Lower lobe of right lung (tissue), 2 donors: ENCODE measurements around the gene GPR68. TPM values are rescaled to one million over a fixed set of nuclear protein-coding genes. Genes with fewer than 3 reads are reported as not detected.

Experiments
- ATAC-seq, 2 donors: fragments of 200-7000 bp; cut with Tn5 transposase; one replicate each; pipeline ENCODE4 v1.9.1; 2020 to 2022; ENCODE audit warnings: mild to moderate bottlenecking in 2 of 2, moderate library complexity in 2 of 2
- DNase-seq: peaks from one replicate; pipeline ENCODE4 v3.0.0-alpha.2; 2020
- H3K27ac ChIP-seq: fragments of 200-600 bp; one replicate; pipeline ENCODE4 v1.8.0; 2022
- H3K27me3 ChIP-seq: fragments of 200-600 bp; one replicate; pipeline ENCODE4 v1.8.0; 2022; ENCODE audit warnings: low read depth
- H3K36me3 ChIP-seq: fragments of 200-600 bp; one replicate; pipeline ENCODE4 v1.8.0; 2022; ENCODE audit warnings: mild to moderate bottlenecking
- H3K4me1 ChIP-seq: fragments of 200-600 bp; one replicate; pipeline ENCODE4 v1.8.0; 2022
- H3K4me3 ChIP-seq: fragments of 200-600 bp; one replicate; pipeline ENCODE4 v1.8.0; 2022; ENCODE audit warnings: mild to moderate bottlenecking
- H3K9me3 ChIP-seq: fragments of 200-600 bp; one replicate; pipeline ENCODE4 v1.8.0; 2022
- CTCF ChIP-seq: fragments of 200-600 bp; IDR thresholded peaks from one replicate; pipeline ENCODE4 v1.8.0; 2022; ENCODE audit warnings: antibody characterized with exemption, mild to moderate bottlenecking
- intact Hi-C: fragments of 100-400 bp; cut with DNase I; formaldehyde crosslinking; loops from one replicate; pipeline ENCODE4 v1.11.0; 2022
- total RNA-seq: library from RNA; stranded (reverse); fragmentation: NEBNext Ultra II Directional; extraction: Animal tissue kit (Norgen Biotek cat#: 25700); gene quantifications from one replicate; pipeline ENCODE4 v1.2.1, GENCODE V29; 2021
- donor health status: DM: no; HTN: yes; CAD: no; lungs with severe emphysema.

GPR68 gene
- total RNA-seq, 1 donor from 2014 or later = 3.4 TPM

- Histone ChIP-seq H3K4me3 (peak overlapping the region; percentile 20), H3K36me3 (no peaks in the 10 kb centered on the region), H3K4me1 (peaks cover 41% of the 10 kb centered on the region), H3K27ac (peak overlapping the region; percentile 66), H3K9me3 (no peaks in the 10 kb centered on the region), H3K27me3 (no peaks in the 10 kb centered on the region)
- no peak for DNase-seq
- no peak for TF ChIP-seq CTCF
- intact Hi-C loops = no loop called here
- ATAC-seq = peak; percentile 5 to 23
Measured at GRCh38 chr14:91245029-91245428, 525 bp upstream of the GPR68 start.

- DNase-seq (no peak), ATAC-seq (no peak)
- Histone ChIP-seq H3K9me3 (no peaks in the 10 kb centered on the region), H3K36me3 (no peaks in the 10 kb centered on the region), H3K27ac (peak overlapping the region; percentile 59), H3K4me1 (peaks cover 41% of the 10 kb centered on the region), H3K27me3 (no peaks in the 10 kb centered on the region), H3K4me3 (peak overlapping the region; percentile 27)
- TF ChIP-seq CTCF = no peak
- intact Hi-C loops = no loop called here
Measured at GRCh38 chr14:91243074-91243471, 1.4 kb downstream of the GPR68 start.

GRCh38 chr14:91242635-91243034, 1.9 kb downstream of the GPR68 start:
- peak overlapping the region; percentile 27 for H3K4me3 ChIP-seq
- peak overlapping the region; percentile 59 for H3K27ac ChIP-seq

GRCh38 chr14:91241863-91242262, 2.6 kb downstream of the GPR68 start:
- Histone ChIP-seq H3K36me3 (no peaks in the 10 kb centered on the region), H3K9me3 (no peaks in the 10 kb centered on the region), H3K4me1 (peaks cover 41% of the 10 kb centered on the region), H3K4me3 (peak overlapping the region; percentile 27), H3K27me3 (no peaks in the 10 kb centered on the region), H3K27ac (peak overlapping the region; percentile 36)
- no peak for TF ChIP-seq CTCF
- DNase-seq (no peak), ATAC-seq (no peak)
- intact Hi-C loops = no loop called here

More at GRCh38 chr14:91242635-91243034, 1.9 kb downstream of the GPR68 start:
- H3K9me3 ChIP-seq = no peaks in the 10 kb centered on the region
- no peak for TF ChIP-seq CTCF
- intact Hi-C loops = no loop called here
- DNase-seq = no peak
- no peaks in the 10 kb centered on the region for H3K36me3 ChIP-seq
- H3K4me1 ChIP-seq = peaks cover 41% of the 10 kb centered on the region
- no peaks in the 10 kb centered on the region for H3K27me3 ChIP-seq
- ATAC-seq = no peak

- Histone ChIP-seq H3K27me3 (no peaks in the 10 kb centered on the region), H3K4me1 (peaks cover 19% of the 10 kb centered on the region), H3K9me3 (no peaks in the 10 kb centered on the region), H3K27ac (no peak overlapping the region), H3K4me3 (no peak overlapping the region), H3K36me3 (no peaks in the 10 kb centered on the region)
- intact Hi-C loops = no loop called here
- ATAC-seq (no peak), DNase-seq (no peak)
- TF ChIP-seq CTCF = no peak
Measured at GRCh38 chr14:91238661-91239060, 5.8 kb downstream of the GPR68 start.

GRCh38 chr14:91238085-91238484, 6.4 kb downstream of the GPR68 start:
- TF ChIP-seq CTCF = no peak
- DNase-seq (no peak), ATAC-seq (no peak)
- intact Hi-C loops = no loop called here
- no peaks in the 10 kb centered on the region for H3K9me3 ChIP-seq
- H3K4me3 ChIP-seq = no peak overlapping the region
- peaks cover 13% of the 10 kb centered on the region for H3K4me1 ChIP-seq
- no peaks in the 10 kb centered on the region for H3K36me3 ChIP-seq
- no peaks in the 10 kb centered on the region for H3K27me3 ChIP-seq
- H3K27ac ChIP-seq = no peak overlapping the region
